HepG2 (cell line): Measurements from ENCODE around the gene CHCHD1. TPM values are rescaled to one million over a fixed set of nuclear protein-coding genes. Genes with fewer than 3 reads are reported as not detected.
A peak's percentile ranks its signal among the peaks of the same experiment; 100 is the strongest.

ENCODE experiments used
- BATF2 ChIP-seq: sonication (generic); formaldehyde crosslinking; IDR thresholded peaks from 2 replicates; pipeline ENCODE4 v1.8.0; 2022; ENCODE audit warnings: mild to moderate bottlenecking, missing genetic modification reagents, moderate library complexity
- EEA1 ChIP-seq: sonication (generic); formaldehyde crosslinking; IDR thresholded peaks from 2 replicates; pipeline ENCODE4 v1.5.1; 2020; ENCODE audit warnings: mild to moderate bottlenecking, missing genetic modification reagents, borderline replicate concordance
- FLYWCH1 ChIP-seq: sonication (generic); formaldehyde crosslinking; IDR thresholded peaks from 2 replicates; pipeline ENCODE4 v1.8.1; 2023; ENCODE audit warnings: mild to moderate bottlenecking, missing genetic modification reagents
- HIC2 ChIP-seq: sonication (generic); formaldehyde crosslinking; IDR thresholded peaks from 2 replicates; pipeline ENCODE4 v1.9.0; 2022; ENCODE audit warnings: low read depth, missing genetic modification reagents
- HMGXB4 ChIP-seq, 2 experiments: sonication (generic) in 1 of 2; formaldehyde crosslinking in 1 of 2; IDR thresholded peaks; 2 replicates each; pipeline versions ENCODE4 v1.4.0 to v1.6.1; 2018 to 2020; ENCODE audit warnings: missing genetic modification reagents in 2 of 2, borderline replicate concordance in 1 of 2, low read depth in 1 of 2, mild to moderate bottlenecking in 1 of 2, missing biosample characterization in 1 of 2
- HNF1B ChIP-seq: sonication (generic); formaldehyde crosslinking; IDR thresholded peaks from 2 replicates; pipeline ENCODE4 v1.5.1; 2020; ENCODE audit warnings: mild to moderate bottlenecking, moderate library complexity, missing genetic modification reagents
- MXD4 ChIP-seq: IDR thresholded peaks from 2 replicates; pipeline ENCODE4 v1.6.1; 2016; ENCODE audit warnings: mild to moderate bottlenecking, missing biosample characterization, missing genetic modification reagents
- SOX5 ChIP-seq: IDR thresholded peaks from 2 replicates; pipeline ENCODE4 v1.6.1; 2016; ENCODE audit warnings: borderline replicate concordance
- THRA ChIP-seq: sonication (generic); formaldehyde crosslinking; IDR thresholded peaks from 2 replicates; pipeline ENCODE4 v1.4.0; 2020; ENCODE audit warnings: missing genetic modification reagents, borderline replicate concordance
- ZFP82 ChIP-seq: sonication (generic); formaldehyde crosslinking; IDR thresholded peaks from 2 replicates; pipeline ENCODE4 v1.5.1; 2020; ENCODE audit warnings: mild to moderate bottlenecking, missing genetic modification reagents, borderline replicate concordance
- ZNF24 ChIP-seq: fragments of 450-650 bp; IDR thresholded peaks from 2 replicates; pipeline ENCODE4 v1.6.1; 2017; ENCODE audit warnings: antibody characterized with exemption, mild to moderate bottlenecking
- ZNF329 ChIP-seq: sonication (generic); formaldehyde crosslinking; IDR thresholded peaks from 2 replicates; pipeline ENCODE4 v1.9.0; 2021; ENCODE audit warnings: low read depth, mild to moderate bottlenecking, missing genetic modification reagents
- ZNF34 ChIP-seq: sonication (generic); formaldehyde crosslinking; IDR thresholded peaks from 2 replicates; pipeline ENCODE4 v1.4.0; 2020; ENCODE audit warnings: mild to moderate bottlenecking, missing genetic modification reagents, borderline replicate concordance
- ZNF614 ChIP-seq: IDR thresholded peaks from 2 replicates; pipeline ENCODE4 v1.6.1; 2018; ENCODE audit warnings: missing biosample characterization, missing genetic modification reagents, inconsistent platforms, borderline replicate concordance
- ZNF691 ChIP-seq: sonication (generic); formaldehyde crosslinking; IDR thresholded peaks from 2 replicates; pipeline ENCODE4 v1.4.0; 2020; ENCODE audit warnings: missing genetic modification reagents, low read depth, mild to moderate bottlenecking, borderline replicate concordance
- ZNF75D ChIP-seq: sonication (generic); formaldehyde crosslinking; IDR thresholded peaks from 2 replicates; pipeline ENCODE4 v1.8.1; 2023; ENCODE audit warnings: missing genetic modification reagents, mild to moderate bottlenecking, borderline replicate concordance
- ZNF768 ChIP-seq: sonication (generic); formaldehyde crosslinking; IDR thresholded peaks from 2 replicates; pipeline ENCODE4 v1.4.0; 2020; ENCODE audit warnings: missing genetic modification reagents
- ZNF780A ChIP-seq: sonication (generic); formaldehyde crosslinking; IDR thresholded peaks from 2 replicates; pipeline ENCODE4 v1.8.0; 2022; ENCODE audit warnings: mild to moderate bottlenecking, missing genetic modification reagents, moderate library complexity
- ZNF781 ChIP-seq: sonication (generic); formaldehyde crosslinking; IDR thresholded peaks from 2 replicates; pipeline ENCODE4 v1.5.1; 2020; ENCODE audit warnings: borderline replicate concordance, mild to moderate bottlenecking, missing genetic modification reagents; ENCODE audit errors: not compliant biosample characterization
- polyA plus RNA-seq, 8 experiments: library from polyadenylated mRNA; depleted of rRNA in 3 of 8; stranded (reverse) in 7 of 8; unstranded in 1 of 8; fragments of >200 nt; fragmentation: Illumina TruSeq in 4 of 8; extraction: Trizol in 4 of 8; gene quantifications; 2 replicates each; pipeline versions ENCODE4 v1.2.1 to v1.2.3, GENCODE V29; 2011 to 2016; ENCODE audit warnings: low read depth in 4 of 8, missing spikeins in 1 of 8, mixed read lengths in 1 of 8; ENCODE audit not compliant: insufficient read depth in 1 of 8
- total RNA-seq, 5 experiments: library from RNA; depleted of rRNA; stranded (reverse); fragments of >200 nt; fragmentation: Illumina TruSeq; extraction: Trizol; gene quantifications; 2 replicates each; pipeline ENCODE4 v1.2.3, GENCODE V29; 2016; ENCODE audit warnings: low read depth in 1 of 5

CHCHD1 gene
- total and polyA plus RNA-seq, 2 of the 13 experiments (the other 11 are each of a cell fraction or from before 2014, with no cell fraction given): 36.9 to 71.2 TPM

GRCh38 chr10:73781879-73782748, at the start of gene CHCHD1 (continued):
- peak; percentile 96; the same call in 1 of the 2 replicates for TF ChIP-seq THRA
- no peak for TF ChIP-seq ZNF75D (CRISPR knock-in tag)
- peak; percentile 59 for TF ChIP-seq MXD4
- TF ChIP-seq ZNF24: no peak
- TF ChIP-seq HMGXB4 (CRISPR knock-in tag; IDR thresholded peaks at IDR 0.05; ENCODE audit: borderline replicate concordance in 1 of 2, low read depth in 1 of 2): peak; percentile 71 to 72; a peak in 3 of 4 replicates
- TF ChIP-seq SOX5 (CRISPR knock-in tag): no peak; the same call in 1 of the 2 replicates
- TF ChIP-seq BATF2 (CRISPR knock-in tag): no peak
- no peak for TF ChIP-seq FLYWCH1 (CRISPR knock-in tag)
- TF ChIP-seq HNF1B (CRISPR knock-in tag): peak; percentile 81
- no peak for TF ChIP-seq ZNF781 (CRISPR knock-in tag)
- TF ChIP-seq ZNF768 (CRISPR knock-in tag): 0 out of 2 replicates have a peak, but pooled peaks have one; percentile 49
- no peak for TF ChIP-seq EEA1 (CRISPR knock-in tag)
- TF ChIP-seq ZFP82 (CRISPR knock-in tag): no peak
- TF ChIP-seq ZNF329 (CRISPR knock-in tag): 0 out of 2 replicates have a peak, but pooled peaks have one; percentile 77
- TF ChIP-seq ZNF691: peak; percentile 47; the same call in 1 of the 2 replicates
- peak; percentile 20; the same call in 1 of the 2 replicates for TF ChIP-seq ZNF614 (CRISPR knock-in tag)
- TF ChIP-seq ZNF780A (CRISPR knock-in tag): no peak
- TF ChIP-seq ZNF34 (CRISPR knock-in tag): no peak
- no peak for TF ChIP-seq HIC2 (CRISPR knock-in tag)
